IPS-15b (cell line): ENCODE results near the gene UGT1A7.

ENCODE experiments used
- H3K27me3 ChIP-seq: one replicate; pipeline ENCODE4 v1.6.1; 2013; ENCODE audit warnings: low read length; ENCODE audit not compliant: control insufficient read depth, insufficient read depth
- H3K36me3 ChIP-seq: one replicate; pipeline ENCODE4 v1.6.1; 2013; ENCODE audit warnings: low read length; ENCODE audit not compliant: control insufficient read depth, insufficient read depth
- H3K4me1 ChIP-seq: one replicate; pipeline ENCODE4 v1.6.1; 2013; ENCODE audit warnings: mild to moderate bottlenecking, low read length; ENCODE audit not compliant: control insufficient read depth, insufficient read depth
- H3K4me3 ChIP-seq: one replicate; pipeline ENCODE4 v1.5.1; 2013; ENCODE audit warnings: low read depth, low read length
- H3K9ac ChIP-seq: one replicate; pipeline ENCODE4 v1.6.1; 2013; ENCODE audit warnings: low read depth, mild to moderate bottlenecking, low read length
- H3K9me3 ChIP-seq: one replicate; pipeline ENCODE4 v1.6.1; 2013; ENCODE audit warnings: mild to moderate bottlenecking, low read length; ENCODE audit not compliant: control insufficient read depth, insufficient read depth

Gene UGT1A7

DNA sequence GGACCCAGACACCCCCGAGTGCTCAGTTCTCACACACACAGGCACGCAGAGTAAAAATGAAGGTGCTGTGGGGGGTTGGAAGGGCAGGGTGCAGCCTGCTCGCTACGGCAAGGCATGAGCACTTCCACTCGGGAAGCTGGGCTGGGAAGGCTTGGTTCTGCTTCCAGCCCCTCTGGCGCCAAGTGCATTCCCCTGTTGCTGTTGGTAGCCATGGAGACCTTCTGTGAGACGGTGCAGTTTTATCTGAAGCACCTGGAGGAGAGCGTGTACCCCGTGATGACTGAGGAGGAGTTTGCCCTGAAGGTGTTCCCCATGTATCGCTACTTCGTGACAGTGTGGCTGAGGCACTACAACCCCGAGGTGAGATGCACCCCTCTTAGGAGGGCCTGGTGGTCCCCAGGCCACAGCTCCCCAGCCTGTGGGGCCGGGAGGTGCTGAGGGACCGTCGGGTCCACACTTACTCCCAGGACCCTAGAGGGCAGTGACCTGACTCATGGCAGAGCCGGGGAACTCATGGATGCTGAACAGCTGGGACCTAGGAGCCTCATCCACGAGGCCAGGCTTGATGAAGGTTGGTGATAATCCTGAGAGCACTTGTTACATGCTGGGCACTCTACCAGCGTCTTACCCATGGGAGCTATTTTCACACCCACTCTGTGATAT lies 111.9 kb downstream of the UGT1A7 start:
- Histone ChIP-seq H3K4me1 (no peaks in the 10 kb centered on the region), H3K9ac (no peak overlapping the region), H3K36me3 (no peaks in the 10 kb centered on the region), H3K4me3 (no peak overlapping the region), H3K9me3 (no peaks in the 10 kb centered on the region), H3K27me3 (no peaks in the 10 kb centered on the region)

DNA sequence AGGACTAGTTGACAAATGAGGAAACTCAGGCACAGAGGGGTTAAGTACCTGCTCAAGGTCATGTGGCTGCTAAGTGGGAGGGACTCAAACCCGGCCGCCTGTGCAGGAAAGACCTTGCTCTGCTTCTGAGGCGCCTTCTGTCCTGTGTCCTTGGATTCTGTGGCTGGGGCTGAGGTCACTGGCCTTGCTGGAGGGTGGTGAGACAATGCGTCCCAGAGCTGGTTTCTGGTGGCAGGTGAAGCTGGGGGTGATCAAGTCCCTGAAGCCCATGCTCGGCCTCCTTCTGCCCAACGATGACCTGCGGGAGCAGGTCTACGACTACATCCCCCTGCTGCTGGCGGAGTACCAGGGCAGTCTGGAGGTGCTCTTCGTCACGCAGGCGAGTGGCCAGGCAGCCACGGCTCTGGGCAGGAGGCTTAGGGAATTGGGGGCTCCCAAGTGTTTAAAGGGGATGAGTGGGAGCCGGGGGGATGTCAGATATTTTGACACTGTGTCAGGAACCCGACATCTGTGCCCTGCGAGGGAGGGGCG lies 112.5 kb downstream of the UGT1A7 start:
- no peaks in the 10 kb centered on the region for H3K9me3 ChIP-seq
- H3K27me3 ChIP-seq = no peaks in the 10 kb centered on the region
- no peaks in the 10 kb centered on the region for H3K36me3 ChIP-seq
- no peak overlapping the region for H3K4me3 ChIP-seq
- H3K4me1 ChIP-seq = no peaks in the 10 kb centered on the region
- no peak overlapping the region for H3K9ac ChIP-seq

DNA sequence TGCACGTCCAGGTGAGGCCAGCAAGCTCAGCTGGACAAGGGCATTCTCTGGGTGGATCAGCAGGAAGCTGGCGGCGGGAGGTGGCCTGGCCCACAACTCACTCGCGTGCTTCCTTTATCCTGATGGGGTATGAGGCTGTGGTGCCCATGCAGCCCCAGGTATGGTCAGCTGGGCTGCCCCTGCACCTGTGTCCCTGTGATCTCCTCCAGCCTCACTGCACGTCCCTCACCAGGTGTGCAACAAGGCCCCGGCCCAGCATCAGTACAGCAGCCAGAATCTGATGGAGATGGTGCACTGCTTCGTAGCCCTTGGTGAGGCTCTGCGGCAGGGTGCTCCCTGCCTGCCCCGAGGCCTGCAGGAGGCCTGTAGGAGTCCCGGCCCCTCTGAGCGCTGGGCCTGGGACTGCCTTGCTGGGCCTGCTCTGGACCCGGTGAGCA lies 114.1 kb downstream of the UGT1A7 start:
- Histone ChIP-seq H3K4me3 (no peak overlapping the region), H3K9ac (no peak overlapping the region)

DNA sequence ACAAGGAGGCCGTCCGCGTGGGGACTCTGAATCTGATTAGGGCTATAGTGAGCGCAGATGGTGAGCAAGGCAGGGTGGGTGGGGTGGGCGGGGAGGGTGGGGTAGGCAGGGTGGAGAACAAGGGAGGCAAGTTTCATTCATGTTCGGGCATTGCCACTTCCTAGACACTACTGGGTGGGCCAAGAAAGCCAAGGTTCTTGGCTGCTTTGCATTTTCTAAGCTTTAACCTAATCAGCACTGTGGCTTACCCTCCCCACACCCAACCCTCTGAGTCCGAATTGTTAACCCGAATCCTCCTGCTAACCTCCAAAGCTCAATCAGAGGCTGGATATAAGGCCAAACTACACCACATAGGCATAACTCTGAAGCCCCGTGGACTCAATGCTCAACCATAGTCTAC lies 114.6 kb downstream of the UGT1A7 start:
- H3K4me3 ChIP-seq = no peak overlapping the region
- H3K4me1 ChIP-seq = no peaks in the 10 kb centered on the region
- H3K9me3 ChIP-seq = no peaks in the 10 kb centered on the region
- no peaks in the 10 kb centered on the region for H3K27me3 ChIP-seq
- no peak overlapping the region for H3K9ac ChIP-seq
- H3K36me3 ChIP-seq = no peaks in the 10 kb centered on the region

More for the DNA sequence above, 114.1 kb downstream of the UGT1A7 start:
- Histone ChIP-seq H3K9me3 (no peaks in the 10 kb centered on the region), H3K36me3 (no peaks in the 10 kb centered on the region), H3K4me1 (no peaks in the 10 kb centered on the region), H3K27me3 (no peaks in the 10 kb centered on the region)

DNA sequence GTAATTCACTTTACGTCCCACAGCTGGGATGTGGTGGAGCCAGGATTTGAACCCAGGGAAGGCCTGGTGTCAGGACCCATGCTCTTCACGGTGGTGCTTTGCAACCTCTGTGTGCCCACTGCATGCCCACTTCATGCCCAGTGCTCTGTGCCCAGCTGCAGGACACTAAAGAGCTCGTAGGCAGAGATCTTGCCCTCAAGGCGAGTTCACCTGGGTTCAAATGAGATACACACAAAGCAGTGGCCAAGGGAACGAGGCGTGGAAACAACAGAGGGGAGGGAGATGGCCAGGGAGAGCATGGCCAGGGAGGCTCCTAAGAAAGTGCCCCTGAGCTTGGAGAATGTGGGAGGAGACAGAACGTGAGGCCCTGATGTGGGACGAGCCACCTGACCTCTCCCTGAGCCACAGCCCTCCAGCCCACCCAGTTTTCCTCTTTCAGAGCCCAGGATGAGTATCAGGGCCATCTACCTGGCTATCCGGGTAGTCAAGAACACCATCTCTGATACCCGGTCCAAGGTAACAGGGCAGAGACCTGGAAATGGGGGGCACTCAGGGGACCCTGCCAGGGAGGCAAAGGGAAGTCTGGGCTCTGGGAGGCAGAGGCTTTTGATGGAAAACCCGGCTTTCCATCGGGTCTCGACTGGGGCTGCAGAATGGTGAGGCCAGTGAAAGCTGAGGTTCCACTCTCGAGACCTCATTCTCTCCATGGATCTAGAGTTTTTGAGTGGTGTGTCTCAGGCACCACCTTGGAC lies 116.8 kb downstream of the UGT1A7 start:
- Histone ChIP-seq H3K4me3 (no peak overlapping the region), H3K27me3 (no peaks in the 10 kb centered on the region), H3K4me1 (no peaks in the 10 kb centered on the region), H3K9me3 (no peaks in the 10 kb centered on the region), H3K36me3 (no peaks in the 10 kb centered on the region), H3K9ac (no peak overlapping the region)

DNA sequence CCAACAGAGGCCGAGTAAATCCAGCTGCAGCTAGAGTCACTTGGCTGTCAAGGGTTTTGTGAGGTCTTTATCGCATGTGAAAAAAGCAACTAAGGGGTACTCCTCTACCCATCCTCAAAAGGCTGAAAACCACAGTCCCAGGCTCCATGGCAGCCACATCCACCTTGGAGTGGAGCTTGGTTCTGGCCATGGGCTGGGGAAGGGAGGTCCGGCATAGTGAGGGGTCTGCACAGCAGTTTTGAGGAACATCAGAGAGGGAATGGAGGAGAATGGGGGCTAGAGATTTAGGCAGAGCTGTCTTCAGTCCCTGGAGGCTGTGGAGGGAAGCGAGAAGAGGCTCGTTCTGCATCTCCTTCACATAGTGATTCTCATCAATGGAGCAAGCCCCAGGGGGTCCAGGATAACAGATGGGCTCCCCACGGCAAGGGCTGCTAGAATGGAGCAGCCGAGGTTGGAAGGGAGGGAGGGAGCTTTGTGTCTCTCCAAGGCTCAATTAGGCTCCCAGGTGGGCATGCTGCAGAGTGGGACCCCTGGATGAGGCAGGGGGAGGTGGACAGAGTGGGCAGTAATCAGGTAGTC lies 117.5 kb downstream of the UGT1A7 start:
- H3K9me3 ChIP-seq = no peaks in the 10 kb centered on the region
- H3K4me1 ChIP-seq = no peaks in the 10 kb centered on the region
- no peak overlapping the region for H3K9ac ChIP-seq
- H3K27me3 ChIP-seq = no peaks in the 10 kb centered on the region
- H3K36me3 ChIP-seq = no peaks in the 10 kb centered on the region
- H3K4me3 ChIP-seq = no peak overlapping the region

DNA sequence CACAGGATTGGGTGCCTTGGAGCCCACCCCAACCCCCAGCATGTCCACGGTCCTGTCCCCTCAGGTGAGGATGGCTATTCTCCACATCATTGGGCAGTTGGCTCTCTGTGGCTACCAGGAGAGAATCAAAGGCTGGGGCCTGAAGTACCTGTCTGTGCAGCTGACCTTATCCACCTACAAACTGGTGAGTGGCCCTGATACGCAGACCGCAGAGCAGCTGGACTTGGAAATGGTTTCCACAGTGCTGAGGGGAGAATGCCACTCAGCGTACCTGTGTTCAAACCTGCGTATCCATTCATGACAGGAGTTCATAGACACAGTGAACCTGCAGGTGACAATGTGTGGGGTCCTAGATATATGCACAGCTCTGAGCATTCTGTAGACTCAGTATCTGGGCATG lies 118.0 kb downstream of the UGT1A7 start:
- Histone ChIP-seq H3K4me1 (no peaks in the 10 kb centered on the region), H3K4me3 (no peak overlapping the region), H3K9ac (no peak overlapping the region), H3K36me3 (no peaks in the 10 kb centered on the region), H3K27me3 (no peaks in the 10 kb centered on the region), H3K9me3 (no peaks in the 10 kb centered on the region)

DNA sequence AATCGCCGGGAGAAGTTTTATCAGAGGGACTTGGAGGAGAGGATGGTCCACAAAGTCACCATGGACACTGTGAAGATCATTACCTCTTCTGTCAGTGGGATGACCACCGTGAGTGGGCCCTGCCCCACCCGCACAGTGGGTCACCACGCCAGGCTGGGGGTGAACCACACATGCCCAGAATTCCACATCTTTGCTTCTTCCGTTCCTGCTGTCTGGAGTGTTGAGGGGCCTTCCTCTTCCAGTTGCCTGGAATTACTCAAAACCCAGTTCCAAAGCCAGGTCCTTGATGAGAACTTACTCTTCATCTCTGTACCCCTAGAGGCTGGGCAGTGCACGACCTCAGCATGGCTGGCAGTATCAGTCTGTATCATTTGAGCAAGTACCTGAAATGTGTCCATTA lies 118.5 kb downstream of the UGT1A7 start:
- H3K4me3 ChIP-seq = no peak overlapping the region
- no peaks in the 10 kb centered on the region for H3K4me1 ChIP-seq
- H3K9ac ChIP-seq = no peak overlapping the region
- H3K27me3 ChIP-seq = no peaks in the 10 kb centered on the region
- no peaks in the 10 kb centered on the region for H3K36me3 ChIP-seq
- no peaks in the 10 kb centered on the region for H3K9me3 ChIP-seq

DNA sequence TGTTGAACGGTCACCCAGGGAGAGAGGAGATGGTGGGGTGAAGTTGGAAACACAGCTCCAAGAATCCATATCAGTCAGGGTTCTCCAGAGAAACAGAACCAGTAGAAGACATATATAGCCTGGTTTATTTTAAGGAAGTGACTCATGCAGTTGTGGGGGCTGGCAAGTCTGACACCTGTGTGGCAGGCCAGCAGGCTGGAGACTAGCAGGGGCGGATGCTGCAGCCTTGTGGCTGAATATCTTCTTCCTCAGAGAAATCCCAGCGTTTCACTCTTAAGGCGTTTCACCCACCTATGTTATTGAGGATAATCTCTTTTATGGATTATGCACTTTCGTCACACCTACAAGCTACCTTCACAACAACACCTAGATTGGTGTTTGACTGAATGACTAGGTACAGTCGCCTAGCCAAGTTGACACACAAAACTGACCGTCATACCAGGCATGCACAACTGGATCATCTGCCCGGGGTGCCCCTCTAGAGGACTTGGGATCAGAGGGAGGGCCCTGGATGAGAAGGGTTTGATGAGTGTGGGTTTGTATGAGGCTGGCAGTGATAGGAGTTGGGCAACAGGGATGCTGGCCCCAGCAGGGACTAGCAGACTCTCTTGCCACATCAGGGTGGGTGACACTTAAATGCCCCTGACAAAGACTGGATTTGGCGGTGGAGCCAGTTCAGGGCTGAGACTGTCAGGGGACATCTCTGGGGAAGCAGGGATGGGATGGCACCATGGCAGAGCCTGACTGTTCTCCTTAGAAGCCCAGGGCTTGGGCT lies 119.8 kb downstream of the UGT1A7 start:
- Histone ChIP-seq H3K27me3 (no peaks in the 10 kb centered on the region), H3K4me3 (no peak overlapping the region), H3K4me1 (no peaks in the 10 kb centered on the region), H3K9ac (no peak overlapping the region), H3K36me3 (no peaks in the 10 kb centered on the region), H3K9me3 (no peaks in the 10 kb centered on the region)

DNA sequence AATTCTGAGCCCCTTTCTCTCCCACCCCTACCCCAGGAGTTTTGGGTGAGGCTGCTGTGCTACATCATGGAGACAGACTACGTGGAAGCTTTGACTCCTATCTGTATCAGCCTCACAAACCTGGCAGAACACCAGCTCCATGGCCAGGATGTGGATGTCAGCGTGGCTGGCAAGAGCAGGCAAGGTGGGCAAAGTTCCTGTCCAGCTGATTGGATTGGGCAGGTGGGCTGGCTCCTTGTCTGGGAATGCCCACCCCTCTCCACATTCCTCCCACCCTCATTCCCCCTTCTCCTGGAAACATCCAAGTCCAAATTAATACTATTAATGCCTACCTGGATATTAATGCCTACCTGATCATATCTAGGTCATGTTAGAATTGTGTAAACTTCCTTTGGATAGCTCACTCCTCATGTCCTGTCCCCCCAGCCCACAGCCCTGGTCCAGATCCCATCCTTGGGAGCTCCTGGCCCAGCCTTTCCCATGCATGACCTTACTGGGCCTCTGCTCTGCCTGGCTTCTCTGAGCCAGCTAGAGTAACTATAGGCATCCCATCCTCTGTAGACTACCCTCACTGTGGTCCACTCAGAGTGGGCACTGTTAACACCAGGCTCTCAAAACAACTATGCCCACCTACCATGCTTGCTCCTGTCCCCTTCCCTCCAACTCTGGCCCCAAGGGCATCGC lies 120.6 kb downstream of the UGT1A7 start:
- H3K4me1 ChIP-seq = no peaks in the 10 kb centered on the region
- no peaks in the 10 kb centered on the region for H3K27me3 ChIP-seq
- no peak overlapping the region for H3K4me3 ChIP-seq
- no peaks in the 10 kb centered on the region for H3K36me3 ChIP-seq
- no peak overlapping the region for H3K9ac ChIP-seq
- no peaks in the 10 kb centered on the region for H3K9me3 ChIP-seq

DNA sequence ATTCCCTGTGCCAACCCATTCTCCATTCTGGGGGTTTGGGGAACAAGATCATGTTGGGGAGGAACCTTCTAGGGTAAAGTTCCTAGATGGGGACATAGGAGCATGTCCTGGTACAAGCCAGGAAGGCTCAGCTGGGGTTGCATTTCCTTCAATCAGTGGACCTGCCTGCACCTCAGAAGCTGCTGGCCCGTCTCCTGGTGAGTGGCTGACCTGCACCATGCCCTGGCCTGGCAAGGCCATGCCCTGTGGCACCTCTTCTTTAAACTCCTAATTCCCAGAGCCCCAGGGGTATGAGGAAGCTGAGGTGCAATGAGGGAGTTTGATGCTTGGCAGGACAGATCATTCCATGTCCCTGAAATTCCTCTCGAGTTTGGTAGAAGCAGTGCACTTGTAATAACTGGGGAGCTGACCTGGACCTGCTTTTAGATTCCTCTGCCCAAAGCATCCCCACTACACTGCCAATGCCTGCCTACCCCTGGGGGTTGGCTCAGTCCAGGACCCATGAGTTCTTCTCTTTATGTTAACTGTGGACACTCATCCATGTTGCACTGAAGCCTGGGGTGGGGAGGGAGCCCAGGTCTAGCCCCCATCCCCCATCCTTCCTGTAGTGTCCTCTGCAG lies 121.7 kb downstream of the UGT1A7 start:
- no peaks in the 10 kb centered on the region for H3K4me1 ChIP-seq
- no peaks in the 10 kb centered on the region for H3K9me3 ChIP-seq
- H3K4me3 ChIP-seq = no peak overlapping the region
- no peaks in the 10 kb centered on the region for H3K27me3 ChIP-seq
- H3K9ac ChIP-seq = no peak overlapping the region
- H3K36me3 ChIP-seq = no peaks in the 10 kb centered on the region
